WTC11 (cell line): Measurements from ENCODE around the gene UBALD1. TPM values are rescaled to one million over a fixed set of nuclear protein-coding genes. Genes with fewer than 3 reads are reported as not detected.

Source experiments
- CREM ChIP-seq: sonication (generic); formaldehyde crosslinking; IDR thresholded peaks from 2 replicates; pipeline ENCODE4 v1.8.1; 2022; ENCODE audit warnings: mild to moderate bottlenecking, missing genetic modification reagents, moderate library complexity
- ERG ChIP-seq: fragments of 250-450 bp; sonication (Bioruptor Pico); IDR thresholded peaks from 2 replicates; pipeline ENCODE4 v1.8.0; 2021; ENCODE audit warnings: mild to moderate bottlenecking
- ESRRA ChIP-seq: sonication (generic); formaldehyde crosslinking; IDR thresholded peaks from 2 replicates; pipeline ENCODE4 v1.8.1; 2022; ENCODE audit warnings: mild to moderate bottlenecking, missing genetic modification reagents, borderline replicate concordance
- FOXK1 ChIP-seq: sonication (generic); formaldehyde crosslinking; IDR thresholded peaks from 2 replicates; pipeline ENCODE4 v1.8.0; 2022; ENCODE audit warnings: mild to moderate bottlenecking, moderate library complexity, missing genetic modification reagents
- FOXP1 ChIP-seq: sonication (generic); formaldehyde crosslinking; IDR thresholded peaks from 2 replicates; pipeline ENCODE4 v1.8.0; 2022; ENCODE audit warnings: missing genetic modification reagents, mild to moderate bottlenecking, moderate library complexity, borderline replicate concordance
- GRHL2 ChIP-seq: fragments of 250-450 bp; sonication (Bioruptor Pico); IDR thresholded peaks from 2 replicates; pipeline ENCODE4 v1.8.0; 2022; ENCODE audit warnings: mild to moderate bottlenecking, moderate library complexity; ENCODE audit not compliant: insufficient replicate concordance, severe bottlenecking
- JAZF1 ChIP-seq: fragments of 250-450 bp; sonication (Bioruptor Pico); IDR thresholded peaks from 2 replicates; pipeline ENCODE4 v1.9.0; 2021; ENCODE audit warnings: moderate library complexity, mild to moderate bottlenecking, inconsistent platforms
- MXD4 ChIP-seq: fragments of 250-450 bp; sonication (Bioruptor Pico); IDR thresholded peaks from 2 replicates; pipeline ENCODE4 v1.8.0; 2021; ENCODE audit warnings: mild to moderate bottlenecking, moderate library complexity, borderline replicate concordance
- NR2C2 ChIP-seq: sonication (generic); formaldehyde crosslinking; IDR thresholded peaks from 2 replicates; pipeline ENCODE4 v1.8.0; 2022; ENCODE audit warnings: mild to moderate bottlenecking, missing genetic modification reagents
- NR3C1 ChIP-seq: sonication (generic); formaldehyde crosslinking; conservative IDR thresholded peaks from 2 replicates; pipeline ENCODE4 v1.8.1; 2023; ENCODE audit warnings: low read depth, mild to moderate bottlenecking, missing genetic modification reagents
- PREB ChIP-seq: sonication (generic); formaldehyde crosslinking; IDR thresholded peaks from 2 replicates; pipeline ENCODE4 v1.8.1; 2022; ENCODE audit warnings: mild to moderate bottlenecking, missing genetic modification reagents, moderate library complexity, borderline replicate concordance
- PRRX2 ChIP-seq: fragments of 250-450 bp; sonication (Bioruptor Pico); IDR thresholded peaks from 2 replicates; pipeline ENCODE4 v1.8.0; 2021; ENCODE audit warnings: mild to moderate bottlenecking
- RELA ChIP-seq: sonication (generic); formaldehyde crosslinking; IDR thresholded peaks from 2 replicates; pipeline ENCODE4 v1.8.1; 2022; ENCODE audit warnings: missing genetic modification reagents, mild to moderate bottlenecking, borderline replicate concordance
- STAT6 ChIP-seq: sonication (generic); formaldehyde crosslinking; conservative IDR thresholded peaks from 2 replicates; pipeline ENCODE4 v1.8.1; 2023; ENCODE audit warnings: mild to moderate bottlenecking, low read depth, missing genetic modification reagents, moderate library complexity
- ZBTB43 ChIP-seq: sonication (generic); formaldehyde crosslinking; IDR thresholded peaks from 2 replicates; pipeline ENCODE4 v1.8.1; 2023; ENCODE audit warnings: mild to moderate bottlenecking, missing genetic modification reagents
- ZNF121 ChIP-seq: sonication (generic); formaldehyde crosslinking; IDR thresholded peaks from 2 replicates; pipeline ENCODE4 v1.8.0; 2023; ENCODE audit warnings: missing genetic modification reagents
- ZNF138 ChIP-seq: sonication (generic); formaldehyde crosslinking; conservative IDR thresholded peaks from 2 replicates; pipeline ENCODE4 v1.8.1; 2022; ENCODE audit warnings: mild to moderate bottlenecking, moderate library complexity, missing genetic modification reagents
- ZNF263 ChIP-seq: sonication (generic); formaldehyde crosslinking; IDR thresholded peaks from 2 replicates; pipeline ENCODE4 v1.8.1; 2022; ENCODE audit warnings: low read depth, mild to moderate bottlenecking, moderate library complexity, missing genetic modification reagents
- ZNF396 ChIP-seq: fragments of 250-450 bp; sonication (Bioruptor Pico); IDR thresholded peaks from 2 replicates; pipeline ENCODE4 v1.8.0; 2021; ENCODE audit warnings: mild to moderate bottlenecking, moderate library complexity, borderline replicate concordance
- ZNF423 ChIP-seq: fragments of 250-450 bp; sonication (Bioruptor Pico); IDR thresholded peaks from 2 replicates; pipeline ENCODE4 v2.1.2; 2022; ENCODE audit warnings: mild to moderate bottlenecking, moderate library complexity
- ZNF671 ChIP-seq: fragments of 250-450 bp; sonication (Bioruptor Pico); IDR thresholded peaks from 2 replicates; pipeline ENCODE4 v1.8.0; 2021; ENCODE audit warnings: mild to moderate bottlenecking
- total RNA-seq: library from RNA; stranded (reverse); gene quantifications from 3 replicates; pipeline ENCODE4 v1.2.3, GENCODE V29; 2021
- TF ChIP-seq, protein P1 (sequence below): sonication (generic); formaldehyde crosslinking; IDR thresholded peaks from 2 replicates; pipeline ENCODE4 v1.8.1; 2023; ENCODE audit warnings: mild to moderate bottlenecking, moderate library complexity, missing genetic modification reagents
- TF ChIP-seq, protein P2 (sequence below): sonication (generic); formaldehyde crosslinking; IDR thresholded peaks from 2 replicates; pipeline ENCODE4 v1.8.0; 2022; ENCODE audit warnings: mild to moderate bottlenecking, missing genetic modification reagents
- TF ChIP-seq, protein P3 (sequence below): sonication (generic); formaldehyde crosslinking; IDR thresholded peaks from 2 replicates; pipeline ENCODE4 v1.8.1; 2023; ENCODE audit warnings: mild to moderate bottlenecking, missing genetic modification reagents, moderate library complexity
- TF ChIP-seq, protein P4 (sequence below): sonication (generic); formaldehyde crosslinking; IDR thresholded peaks from 2 replicates; pipeline ENCODE4 v1.8.1; 2023; ENCODE audit warnings: mild to moderate bottlenecking, missing genetic modification reagents, moderate library complexity
- TF ChIP-seq, protein P5 (sequence below): sonication (generic); formaldehyde crosslinking; IDR thresholded peaks from 2 replicates; pipeline ENCODE4 v1.8.1; 2022; ENCODE audit warnings: low read depth, missing genetic modification reagents, borderline replicate concordance

Gene UBALD1
- total RNA-seq, 1 experiment from 2014 or later: 56.8 TPM

DNA sequence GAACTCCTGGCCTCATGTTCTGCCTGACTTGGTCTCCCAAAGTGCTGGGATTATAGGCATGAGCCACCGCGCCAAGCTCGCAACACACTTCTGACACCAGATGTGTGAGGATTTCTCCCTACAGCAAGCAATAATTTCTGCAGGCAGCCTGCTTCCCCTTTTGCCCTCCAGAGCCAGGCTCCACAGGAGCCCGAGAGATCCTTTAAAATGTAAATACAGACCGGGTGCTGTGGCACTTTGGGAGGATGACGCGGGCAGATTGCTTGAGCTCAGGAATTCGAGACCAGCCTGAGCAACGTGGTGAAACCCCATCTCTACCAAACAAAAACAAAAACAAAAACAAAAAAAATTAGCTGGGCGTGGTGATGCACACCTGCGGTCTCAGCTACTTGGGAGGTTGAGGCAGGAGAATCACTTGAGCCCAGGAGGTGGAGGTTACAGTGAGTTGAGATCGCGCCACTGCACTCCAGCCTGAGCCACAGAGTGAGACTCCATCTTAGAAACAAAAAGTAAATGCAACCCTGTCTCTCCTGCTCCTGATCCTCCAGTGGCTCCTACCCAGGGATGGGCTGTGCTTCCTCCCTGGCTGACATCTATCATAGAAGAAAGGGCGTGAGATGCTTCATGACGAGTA lies 43.9 kb downstream of the UBALD1 start (continued):
- TF ChIP-seq GRHL2 (CRISPR knock-in tag) (no peak), NR3C1 (no peak), ERG (CRISPR knock-in tag) (no peak), FOXK1 (CRISPR knock-in tag) (no peak), ZNF423 (CRISPR knock-in tag) (peak; percentile 15; the same call in 1 of the 2 replicates), ZNF396 (no peak), RELA (no peak), CREM (CRISPR knock-in tag) (no peak), MXD4 (CRISPR knock-in tag) (no peak), ZNF121 (no peak), ZNF138 (CRISPR knock-in tag) (no peak), PREB (no peak), STAT6 (CRISPR knock-in tag) (no peak), ESRRA (CRISPR knock-in tag) (no peak), FOXP1 (CRISPR knock-in tag) (0 out of 2 replicates have a peak, but pooled peaks have one; percentile 32), NR2C2 (CRISPR knock-in tag) (no peak), ZNF671 (no peak), PRRX2 (0 out of 2 replicates have a peak, but pooled peaks have one; percentile 36), JAZF1 (no peak), ZNF263 (CRISPR knock-in tag) (no peak), ZBTB43 (CRISPR knock-in tag) (no peak)
- TF ChIP-seq, protein P1, sequence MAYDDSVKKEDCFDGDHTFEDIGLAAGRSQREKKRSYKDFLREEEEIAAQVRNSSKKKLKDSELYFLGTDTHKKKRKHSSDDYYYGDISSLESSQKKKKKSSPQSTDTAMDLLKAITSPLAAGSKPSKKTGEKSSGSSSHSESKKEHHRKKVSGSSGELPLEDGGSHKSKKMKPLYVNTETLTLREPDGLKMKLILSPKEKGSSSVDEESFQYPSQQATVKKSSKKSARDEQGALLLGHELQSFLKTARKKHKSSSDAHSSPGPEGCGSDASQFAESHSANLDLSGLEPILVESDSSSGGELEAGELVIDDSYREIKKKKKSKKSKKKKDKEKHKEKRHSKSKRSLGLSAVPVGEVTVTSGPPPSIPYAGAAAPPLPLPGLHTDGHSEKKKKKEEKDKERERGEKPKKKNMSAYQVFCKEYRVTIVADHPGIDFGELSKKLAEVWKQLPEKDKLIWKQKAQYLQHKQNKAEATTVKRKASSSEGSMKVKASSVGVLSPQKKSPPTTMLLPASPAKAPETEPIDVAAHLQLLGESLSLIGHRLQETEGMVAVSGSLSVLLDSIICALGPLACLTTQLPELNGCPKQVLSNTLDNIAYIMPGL (CRISPR knock-in tag): no peak
- TF ChIP-seq, protein P2, sequence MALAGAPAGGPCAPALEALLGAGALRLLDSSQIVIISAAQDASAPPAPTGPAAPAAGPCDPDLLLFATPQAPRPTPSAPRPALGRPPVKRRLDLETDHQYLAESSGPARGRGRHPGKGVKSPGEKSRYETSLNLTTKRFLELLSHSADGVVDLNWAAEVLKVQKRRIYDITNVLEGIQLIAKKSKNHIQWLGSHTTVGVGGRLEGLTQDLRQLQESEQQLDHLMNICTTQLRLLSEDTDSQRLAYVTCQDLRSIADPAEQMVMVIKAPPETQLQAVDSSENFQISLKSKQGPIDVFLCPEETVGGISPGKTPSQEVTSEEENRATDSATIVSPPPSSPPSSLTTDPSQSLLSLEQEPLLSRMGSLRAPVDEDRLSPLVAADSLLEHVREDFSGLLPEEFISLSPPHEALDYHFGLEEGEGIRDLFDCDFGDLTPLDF: no peak
- TF ChIP-seq, protein P3, sequence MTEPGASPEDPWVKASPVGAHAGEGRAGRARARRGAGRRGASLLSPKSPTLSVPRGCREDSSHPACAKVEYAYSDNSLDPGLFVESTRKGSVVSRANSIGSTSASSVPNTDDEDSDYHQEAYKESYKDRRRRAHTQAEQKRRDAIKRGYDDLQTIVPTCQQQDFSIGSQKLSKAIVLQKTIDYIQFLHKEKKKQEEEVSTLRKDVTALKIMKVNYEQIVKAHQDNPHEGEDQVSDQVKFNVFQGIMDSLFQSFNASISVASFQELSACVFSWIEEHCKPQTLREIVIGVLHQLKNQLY (CRISPR knock-in tag): no peak
- TF ChIP-seq, protein P4, sequence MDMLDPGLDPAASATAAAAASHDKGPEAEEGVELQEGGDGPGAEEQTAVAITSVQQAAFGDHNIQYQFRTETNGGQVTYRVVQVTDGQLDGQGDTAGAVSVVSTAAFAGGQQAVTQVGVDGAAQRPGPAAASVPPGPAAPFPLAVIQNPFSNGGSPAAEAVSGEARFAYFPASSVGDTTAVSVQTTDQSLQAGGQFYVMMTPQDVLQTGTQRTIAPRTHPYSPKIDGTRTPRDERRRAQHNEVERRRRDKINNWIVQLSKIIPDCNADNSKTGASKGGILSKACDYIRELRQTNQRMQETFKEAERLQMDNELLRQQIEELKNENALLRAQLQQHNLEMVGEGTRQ (CRISPR knock-in tag): no peak
- TF ChIP-seq, protein P5, sequence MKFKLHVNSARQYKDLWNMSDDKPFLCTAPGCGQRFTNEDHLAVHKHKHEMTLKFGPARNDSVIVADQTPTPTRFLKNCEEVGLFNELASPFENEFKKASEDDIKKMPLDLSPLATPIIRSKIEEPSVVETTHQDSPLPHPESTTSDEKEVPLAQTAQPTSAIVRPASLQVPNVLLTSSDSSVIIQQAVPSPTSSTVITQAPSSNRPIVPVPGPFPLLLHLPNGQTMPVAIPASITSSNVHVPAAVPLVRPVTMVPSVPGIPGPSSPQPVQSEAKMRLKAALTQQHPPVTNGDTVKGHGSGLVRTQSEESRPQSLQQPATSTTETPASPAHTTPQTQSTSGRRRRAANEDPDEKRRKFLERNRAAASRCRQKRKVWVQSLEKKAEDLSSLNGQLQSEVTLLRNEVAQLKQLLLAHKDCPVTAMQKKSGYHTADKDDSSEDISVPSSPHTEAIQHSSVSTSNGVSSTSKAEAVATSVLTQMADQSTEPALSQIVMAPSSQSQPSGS (CRISPR knock-in tag): no peak
